Occipital lobe (tissue), 2 donors: ENCODE measurements around the gene HSD11B1L. TPM values are rescaled to one million over a fixed set of nuclear protein-coding genes. Genes with fewer than 3 reads are reported as not detected.
"Not testable (repeated sequence)": the region's sequence is repeated elsewhere in the genome, so short reads cannot be mapped to it uniquely, and the experiment has no call there.

Experiments used
- DNase-seq: peaks from one replicate; lab custom pipeline; 2025; lab: John Stamatoyannopoulos, UW
- total RNA-seq: library from RNA; depleted of rRNA; stranded (reverse); fragments of >200 nt; gene quantifications from one replicate; pipeline ENCODE4 v1.2.3, GENCODE V29; 2014

Gene HSD11B1L
- total RNA-seq, 1 donor from 2014 or later, result 16.7 TPM

DNA sequence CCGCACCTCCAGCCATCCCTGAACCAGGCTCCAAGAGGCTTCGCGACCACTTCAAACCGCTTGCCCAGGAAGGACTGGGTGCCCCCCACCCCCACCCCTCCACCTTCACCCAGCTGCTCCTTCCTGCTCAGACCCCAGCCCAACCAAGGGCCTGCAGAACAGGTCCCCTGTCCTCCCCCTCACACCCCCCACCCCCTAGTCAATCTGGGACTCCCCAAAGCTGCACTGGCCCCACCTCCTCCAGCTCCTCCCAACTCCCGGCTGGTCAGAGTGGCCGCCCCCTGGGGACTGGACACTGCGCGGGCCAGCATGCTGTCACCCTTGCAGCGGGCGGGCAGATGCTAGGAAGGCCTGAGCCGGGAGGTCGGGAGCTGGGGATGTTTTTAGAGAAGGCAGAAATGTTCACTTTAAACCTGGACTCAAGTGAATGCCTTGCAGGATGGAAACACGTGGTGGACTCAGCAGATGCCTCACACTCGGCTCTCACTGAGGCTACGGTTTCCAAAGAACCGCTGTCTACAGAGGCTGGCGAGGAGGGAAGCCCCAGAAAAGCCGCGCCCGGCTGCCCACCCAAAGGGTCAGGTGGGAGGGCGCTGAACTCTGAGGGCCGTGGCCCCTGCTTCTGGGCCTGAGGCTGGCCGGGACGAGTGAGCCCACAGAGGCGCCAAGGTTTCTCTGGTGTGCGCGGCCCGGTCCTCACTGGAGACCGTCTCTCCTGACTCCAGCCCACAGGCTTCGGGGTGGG is 17.2 kb downstream of the HSD11B1L start:
- DNase-seq, result no peak

- no peak for DNase-seq
Observed at GRCh38 chr19:5698635-5699422, 18.0 kb downstream of the HSD11B1L start.

DNA sequence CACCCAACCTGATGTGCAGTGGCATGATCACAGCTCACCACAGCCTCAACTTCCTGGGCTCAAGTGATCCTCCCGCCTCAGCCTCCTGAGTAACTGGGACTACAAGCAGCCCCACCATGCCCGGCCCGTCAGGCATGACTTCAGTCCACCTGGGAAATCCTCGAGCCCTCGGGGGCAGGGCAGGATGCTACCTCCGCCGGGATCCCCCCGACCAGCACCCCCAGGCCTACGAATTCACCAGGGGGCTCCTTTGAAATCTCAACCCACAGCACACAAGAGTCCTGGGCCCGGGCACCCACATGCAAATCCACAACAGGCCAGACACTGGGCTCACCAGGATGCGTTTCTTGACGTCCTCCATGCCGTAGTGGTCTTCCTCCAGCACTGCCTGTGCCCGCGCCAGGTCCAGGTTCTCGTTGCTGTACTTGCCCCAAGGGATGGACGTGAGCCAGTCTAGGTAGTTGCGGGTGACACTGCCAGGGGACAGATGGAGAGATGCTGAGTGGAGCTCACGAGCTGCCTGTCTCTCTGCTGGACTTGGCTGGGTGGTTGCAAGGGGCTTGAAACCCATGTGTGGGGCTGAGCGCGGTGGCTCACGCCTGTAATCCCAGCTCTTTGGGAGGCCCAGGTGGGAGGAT is 19.7 kb downstream of the HSD11B1L start:
- DNase-seq, result no peak

- not testable (repeated sequence) for DNase-seq
Observed at GRCh38 chr19:5702053-5702410, 21.2 kb downstream of the HSD11B1L start.

- no peak for DNase-seq
Observed at GRCh38 chr19:5703819-5704818, 23.3 kb downstream of the HSD11B1L start.

- no peak for DNase-seq
Observed at GRCh38 chr19:5705552-5705951, 24.7 kb downstream of the HSD11B1L start.

- no peak for DNase-seq
Observed at GRCh38 chr19:5706876-5707573, 26.2 kb downstream of the HSD11B1L start.

DNA sequence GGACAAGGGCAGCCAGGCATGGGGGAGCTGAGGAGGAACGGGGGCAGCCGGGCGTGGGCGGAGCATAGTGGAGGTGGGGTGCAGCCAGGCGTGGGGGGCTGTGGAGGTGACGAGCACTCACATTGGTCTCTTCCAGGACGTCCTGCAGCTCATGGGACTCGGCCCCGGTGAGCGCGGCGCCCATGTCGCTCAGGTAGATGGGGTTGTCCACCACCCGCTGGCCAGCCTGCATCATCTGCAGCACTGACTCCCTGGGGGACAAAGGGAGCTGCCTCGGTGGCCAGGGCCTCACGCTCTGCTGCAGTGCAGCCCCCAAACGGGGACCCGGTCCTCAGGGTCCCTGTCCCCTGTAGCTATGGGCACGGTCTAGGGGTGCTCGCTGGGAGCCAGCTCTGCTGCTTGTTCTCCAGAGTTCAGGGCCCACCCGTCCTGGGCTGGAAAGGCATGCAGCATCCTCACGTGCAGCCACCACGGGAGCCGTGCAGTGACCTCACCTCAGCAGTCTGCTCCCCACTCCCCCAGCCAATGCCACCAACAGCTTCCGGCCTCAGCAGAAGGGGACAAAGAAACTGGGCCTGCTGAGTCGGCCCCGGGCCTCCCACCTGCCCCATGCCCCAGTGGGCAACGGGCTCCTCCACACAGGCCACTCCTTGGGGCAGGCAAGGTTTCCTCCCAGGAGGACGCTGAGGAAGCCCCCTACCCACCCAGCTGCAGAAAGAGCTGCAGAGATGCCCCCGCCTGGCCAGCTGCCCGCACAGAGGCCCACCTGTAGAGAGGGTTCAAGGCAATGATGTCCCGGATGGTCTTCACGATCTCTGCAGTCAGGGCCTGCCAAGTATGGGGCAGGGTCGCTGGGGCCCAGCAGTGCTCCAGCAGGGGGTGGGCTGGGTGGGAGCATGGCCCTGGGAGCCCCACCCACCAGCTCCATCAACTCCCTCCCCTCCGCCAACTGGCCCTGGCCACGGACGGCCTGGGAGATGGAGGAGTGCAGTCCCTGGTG is 27.0 kb downstream of the HSD11B1L start:
- DNase-seq, result no peak

- DNase-seq, result no peak
Observed at GRCh38 chr19:5711025-5711424, 30.2 kb downstream of the HSD11B1L start.

GRCh38 chr19:5711713-5712161 is 30.9 kb downstream of the HSD11B1L start:
- no peak for DNase-seq

DNA sequence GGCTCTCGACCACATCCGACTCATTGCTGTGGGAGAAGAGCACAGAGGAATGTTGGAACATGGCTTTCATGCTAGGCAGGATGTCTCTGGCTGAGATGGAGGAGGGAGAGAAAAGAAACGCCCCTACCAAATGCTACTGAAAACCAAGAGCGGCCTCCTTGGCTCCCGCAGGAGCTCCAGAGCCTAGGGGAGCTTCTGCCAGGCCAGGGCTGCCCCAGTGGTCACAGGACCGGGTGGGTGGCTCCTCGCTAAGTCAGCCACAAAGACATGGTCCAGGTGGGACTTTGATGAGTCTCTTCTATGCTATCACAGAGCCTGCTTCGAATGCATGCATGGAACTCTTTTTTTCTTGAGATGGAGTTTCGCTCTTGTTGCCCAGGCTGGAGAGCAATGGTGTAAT is 32.4 kb downstream of the HSD11B1L start:
- DNase-seq, result no peak

DNA sequence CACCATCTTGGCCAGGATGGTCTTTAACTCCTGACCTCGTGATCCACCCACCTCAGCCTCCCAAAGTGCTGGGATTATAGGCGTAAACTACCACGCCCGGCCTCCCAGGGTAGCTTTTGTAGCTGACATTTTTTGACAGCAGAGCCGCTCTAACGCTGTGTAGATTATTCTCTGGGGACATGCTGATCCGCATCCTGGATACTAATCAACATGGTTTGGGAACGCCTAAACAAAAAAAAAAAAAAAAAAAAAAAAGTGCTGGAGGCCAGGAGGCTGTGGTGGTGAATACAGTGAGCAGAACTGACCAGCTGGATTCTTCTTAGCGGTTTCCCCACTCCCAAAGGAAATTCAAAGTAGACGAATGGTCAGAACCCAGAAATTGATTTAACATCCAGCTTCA is 34.0 kb downstream of the HSD11B1L start:
- no peak for DNase-seq

- DNase-seq, result no peak
Observed at GRCh38 chr19:5717215-5717935, 36.5 kb downstream of the HSD11B1L start.

- no peak for DNase-seq
Observed at GRCh38 chr19:5718037-5718578, 37.3 kb downstream of the HSD11B1L start.

GRCh38 chr19:5718579-5719273 is 37.9 kb downstream of the HSD11B1L start:
- DNase-seq, result no peak

- DNase-seq, result no peak
Observed at GRCh38 chr19:5719274-5719960, 38.6 kb downstream of the HSD11B1L start.
